ENCODE results near the gene PSME1.

DNA sequence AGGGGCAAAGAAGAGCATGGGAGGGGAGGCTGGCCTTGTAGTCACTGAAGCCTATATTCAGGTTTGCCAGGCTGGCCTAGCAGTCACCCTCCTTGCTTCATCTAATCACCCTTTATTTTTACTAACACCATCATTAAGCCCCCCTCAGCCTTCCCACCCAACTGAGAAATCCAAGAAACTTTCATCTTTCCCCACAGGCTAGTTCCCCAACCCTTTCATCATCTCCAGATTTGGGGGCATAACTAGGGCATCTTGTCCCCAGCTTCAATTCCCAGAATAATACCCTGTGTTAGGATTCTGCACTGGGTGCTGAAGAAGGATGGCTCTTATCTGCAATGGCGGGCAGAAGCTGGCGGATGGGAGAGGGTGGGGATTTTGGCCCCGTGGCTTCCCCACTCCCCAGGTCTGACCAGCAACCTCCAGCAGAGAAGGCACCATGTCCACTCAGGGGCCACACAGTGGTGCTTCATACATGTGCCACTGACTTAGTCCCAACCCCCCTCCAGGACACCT is 35.0 kb upstream of the PSME1 start:
- TF ChIP-seq EZH2 (IDR thresholded peaks at IDR 0.05; ENCODE audit: borderline replicate concordance, control insufficient read depth, low read depth, low read length) (no peak), ZBED1 (IDR thresholded peaks at IDR 0.05; ENCODE audit: borderline replicate concordance) (no peak), NFYB (IDR thresholded peaks at IDR 0.05; ENCODE audit: insufficient read depth, low read depth, low read length) (no peak), TAF1 (IDR thresholded peaks at IDR 0.05; ENCODE audit: borderline replicate concordance, low read depth, low read length) (no peak), FOXM1 (IDR thresholded peaks at IDR 0.05; ENCODE audit: low read depth, low read length) (no peak), MYC (IDR thresholded peaks at IDR 0.05; ENCODE audit: insufficient read depth, insufficient read length, insufficient replicate concordance, low read length, severe bottlenecking) (no peak), ESRRA (IDR thresholded peaks at IDR 0.05; ENCODE audit: low read length) (no peak), CHD2 (IDR thresholded peaks at IDR 0.05; ENCODE audit: borderline replicate concordance, low read depth, low read length) (no peak), MXI1 (IDR thresholded peaks at IDR 0.05; ENCODE audit: low read depth, low read length) (no peak), JUND (IDR thresholded peaks at IDR 0.05; ENCODE audit: low read depth, low read length) (no peak), YY1 (IDR thresholded peaks at IDR 0.05; ENCODE audit: low read depth, low read length) (no peak)
- TF ChIP-seq, protein P1, sequence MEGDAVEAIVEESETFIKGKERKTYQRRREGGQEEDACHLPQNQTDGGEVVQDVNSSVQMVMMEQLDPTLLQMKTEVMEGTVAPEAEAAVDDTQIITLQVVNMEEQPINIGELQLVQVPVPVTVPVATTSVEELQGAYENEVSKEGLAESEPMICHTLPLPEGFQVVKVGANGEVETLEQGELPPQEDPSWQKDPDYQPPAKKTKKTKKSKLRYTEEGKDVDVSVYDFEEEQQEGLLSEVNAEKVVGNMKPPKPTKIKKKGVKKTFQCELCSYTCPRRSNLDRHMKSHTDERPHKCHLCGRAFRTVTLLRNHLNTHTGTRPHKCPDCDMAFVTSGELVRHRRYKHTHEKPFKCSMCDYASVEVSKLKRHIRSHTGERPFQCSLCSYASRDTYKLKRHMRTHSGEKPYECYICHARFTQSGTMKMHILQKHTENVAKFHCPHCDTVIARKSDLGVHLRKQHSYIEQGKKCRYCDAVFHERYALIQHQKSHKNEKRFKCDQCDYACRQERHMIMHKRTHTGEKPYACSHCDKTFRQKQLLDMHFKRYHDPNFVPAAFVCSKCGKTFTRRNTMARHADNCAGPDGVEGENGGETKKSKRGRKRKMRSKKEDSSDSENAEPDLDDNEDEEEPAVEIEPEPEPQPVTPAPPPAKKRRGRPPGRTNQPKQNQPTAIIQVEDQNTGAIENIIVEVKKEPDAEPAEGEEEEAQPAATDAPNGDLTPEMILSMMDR (IDR thresholded peaks at IDR 0.05 in 2 of 3, conservative IDR thresholded peaks at IDR 0.05 in 1 of 3; ENCODE audit: control insufficient read depth in 2 of 3, extremely low read depth in 1 of 3, insufficient read depth in 1 of 3, low read depth in 3 of 3, low read length in 3 of 3): no peak
